Gastrocnemius medialis (tissue), 4 donors: ENCODE measurements around the gene TET3. TPM values are rescaled to one million over a fixed set of nuclear protein-coding genes. Genes with fewer than 3 reads are reported as not detected.

Source experiments
- ATAC-seq, 2 donors: fragments of 150-250 bp; one replicate each; pipeline ENCODE4 v1.9.1; 2016
- DNase-seq, 2 donors: peaks; one replicate each; pipeline ENCODE4 v3.0.0-alpha.2; 2019
- H3K27ac ChIP-seq, 4 donors: fragments of 200-600 bp; sonication (generic); 1 replicate in 1 of 4; 2 replicates in 3 of 4; pipeline ENCODE4 v1.5.1; 2016 to 2018; ENCODE audit warnings: mild to moderate bottlenecking in 2 of 4, moderate library complexity in 1 of 4
- H3K27me3 ChIP-seq, 3 donors: fragments of 200-600 bp; sonication (generic) in 2 of 3; 1 replicate in 1 of 3; 2 replicates in 2 of 3; pipeline versions ENCODE4 v1.5.1 to v1.6.0; 2016 to 2019; ENCODE audit warnings: mild to moderate bottlenecking in 1 of 3, moderate library complexity in 1 of 3
- H3K36me3 ChIP-seq, 2 donors: fragments of 200-600 bp; sonication (generic) in 1 of 2; one replicate each; pipeline ENCODE4 v1.5.1; 2017 to 2018
- H3K4me1 ChIP-seq, 2 donors: fragments of 200-600 bp; sonication (generic) in 1 of 2; one replicate each; pipeline ENCODE4 v1.5.1; 2016 to 2017; ENCODE audit warnings: mild to moderate bottlenecking in 2 of 2
- H3K4me3 ChIP-seq, 4 donors: fragments of 200-600 bp; sonication (generic) in 3 of 4; 1 replicate in 1 of 4; 2 replicates in 3 of 4; pipeline ENCODE4 v1.5.1; 2016 to 2019; ENCODE audit warnings: mild to moderate bottlenecking in 2 of 4
- H3K9me3 ChIP-seq, 3 donors: fragments of 200-600 bp; sonication (generic) in 2 of 3; 1 replicate in 1 of 3; 2 replicates in 2 of 3; pipeline ENCODE4 v1.5.1; 2016 to 2019
- POLR2A ChIP-seq, 2 donors: fragments of 450-650 bp; IDR thresholded peaks; one replicate each; pipeline ENCODE4 v1.6.1; 2017; ENCODE audit warnings: antibody characterized with exemption in 2 of 2, mild to moderate bottlenecking in 2 of 2, moderate library complexity in 2 of 2
- in situ Hi-C, 4 donors: fragments of 200-750 bp; cut with MboI; loops; one replicate each; pipeline versions ENCODE4 v1.15.0 to v1.8.0; 2017; ENCODE audit warnings: low sequenced_read_pairs in 4 of 4
- intact Hi-C: fragments of 100-400 bp; cut with DNase I; formaldehyde crosslinking; loops from one replicate; pipeline ENCODE4 v1.15.1; 2023; ENCODE audit warnings: low total_unique reads
- total RNA-seq, 4 donors: library from RNA; depleted of rRNA; stranded (reverse); fragments of >200 nt; gene quantifications; one replicate each; pipeline versions ENCODE4 v1.1.0 to v1.2.3, GENCODE V29; 2016
- TF ChIP-seq, protein P1 (sequence below), 5 experiments: fragments of 450-650 bp in 3 of 5; fragments of 200-600 bp in 2 of 5; sonication (generic) in 2 of 5; IDR thresholded peaks in 4 of 5; conservative IDR thresholded peaks in 1 of 5; 1 replicate in 4 of 5; 2 replicates in 1 of 5; pipeline ENCODE4 v1.5.1; 2016 to 2019; ENCODE audit warnings: antibody characterized with exemption in 5 of 5, mild to moderate bottlenecking in 3 of 5, moderate library complexity in 3 of 5

Gene TET3
- total RNA-seq, 4 donors from 2014 or later: 2.1 to 3.3 (median 2.9) TPM

GRCh38 chr2:74001781-74002504 lies 17.2 kb downstream of the TET3 start:
- intact Hi-C loops (loop anchor here (1.0 to 10.0 kb wide), 4 partner anchors 14 to 170 kb away; partner anchors contain the start of genes BOLA3 and DGUOK), in situ Hi-C loops (no loop called here)
- no peak for DNase-seq
- peak overlapping the region in 3 of 4 donors; percentile 14 to 61 (median 31) for H3K27ac ChIP-seq
- no peak for TF ChIP-seq POLR2A (IDR thresholded peaks at IDR 0.05)
- no peaks in the 10 kb centered on the region for H3K27me3 ChIP-seq
- no peaks in the 10 kb centered on the region for H3K36me3 ChIP-seq
- peaks cover 23 to 26% of the 10 kb centered on the region in 2 donors for H3K4me1 ChIP-seq
- H3K9me3 ChIP-seq: no peaks in the 10 kb centered on the region
- peak overlapping the region; percentile 57 to 87 (median 63) for H3K4me3 ChIP-seq
- peak; percentile 48 to 51 for ATAC-seq

DNA sequence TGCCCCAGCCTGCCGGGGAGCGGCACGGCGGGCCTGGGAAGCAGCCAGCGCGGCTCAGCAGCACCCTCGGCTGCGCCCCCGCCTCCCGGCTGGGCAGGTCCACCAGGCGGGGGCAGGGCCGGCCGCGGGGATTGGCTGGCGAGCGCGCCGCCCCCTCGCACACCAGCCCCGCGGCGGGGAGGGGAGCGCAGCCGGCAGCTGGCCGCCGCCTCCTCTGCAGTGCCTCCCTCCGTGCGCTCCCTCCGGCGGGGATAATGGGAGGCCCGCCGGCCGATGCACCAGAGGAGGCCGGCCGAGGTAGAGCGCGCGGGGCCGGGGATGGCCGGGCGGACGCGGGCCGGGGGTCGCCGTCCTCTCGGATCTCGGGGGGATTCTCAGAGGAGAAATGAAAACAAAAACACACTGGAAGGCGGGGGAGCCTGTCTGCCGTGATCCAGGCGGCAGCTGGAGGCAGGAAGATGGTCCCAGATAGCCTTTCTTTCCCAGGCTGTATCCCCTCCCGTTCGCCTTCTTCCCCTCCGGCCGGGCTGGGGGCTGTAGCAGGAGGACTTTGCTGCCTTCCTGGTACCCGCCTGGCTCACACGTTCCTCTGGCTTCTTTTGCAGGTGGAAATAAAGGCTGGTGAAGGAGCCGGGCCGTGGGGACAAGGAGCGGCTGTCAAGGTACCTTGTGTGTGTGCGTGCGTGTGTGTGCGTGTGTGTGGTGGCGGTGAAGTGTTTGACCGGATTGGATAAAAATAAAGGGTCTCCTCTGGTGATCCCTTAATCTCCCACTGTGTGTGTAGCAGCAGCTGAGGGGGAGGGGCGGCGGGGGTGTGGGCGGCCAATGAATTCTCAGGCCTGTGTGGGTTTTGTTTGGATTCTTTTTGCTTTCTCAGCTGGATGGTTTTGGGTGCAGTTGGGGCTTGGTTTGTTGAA lies 18.1 kb downstream of the TET3 start:
- H3K27me3 ChIP-seq: no peaks in the 10 kb centered on the region
- ATAC-seq: peak; percentile 82 to 90
- intact Hi-C loops: loop anchor here (1.0 to 10.0 kb wide), 4 partner anchors 14 to 170 kb away; partner anchors contain the start of genes BOLA3 and DGUOK
- no peaks in the 10 kb centered on the region for H3K9me3 ChIP-seq
- no peaks in the 10 kb centered on the region for H3K36me3 ChIP-seq
- TF ChIP-seq, protein P1, sequence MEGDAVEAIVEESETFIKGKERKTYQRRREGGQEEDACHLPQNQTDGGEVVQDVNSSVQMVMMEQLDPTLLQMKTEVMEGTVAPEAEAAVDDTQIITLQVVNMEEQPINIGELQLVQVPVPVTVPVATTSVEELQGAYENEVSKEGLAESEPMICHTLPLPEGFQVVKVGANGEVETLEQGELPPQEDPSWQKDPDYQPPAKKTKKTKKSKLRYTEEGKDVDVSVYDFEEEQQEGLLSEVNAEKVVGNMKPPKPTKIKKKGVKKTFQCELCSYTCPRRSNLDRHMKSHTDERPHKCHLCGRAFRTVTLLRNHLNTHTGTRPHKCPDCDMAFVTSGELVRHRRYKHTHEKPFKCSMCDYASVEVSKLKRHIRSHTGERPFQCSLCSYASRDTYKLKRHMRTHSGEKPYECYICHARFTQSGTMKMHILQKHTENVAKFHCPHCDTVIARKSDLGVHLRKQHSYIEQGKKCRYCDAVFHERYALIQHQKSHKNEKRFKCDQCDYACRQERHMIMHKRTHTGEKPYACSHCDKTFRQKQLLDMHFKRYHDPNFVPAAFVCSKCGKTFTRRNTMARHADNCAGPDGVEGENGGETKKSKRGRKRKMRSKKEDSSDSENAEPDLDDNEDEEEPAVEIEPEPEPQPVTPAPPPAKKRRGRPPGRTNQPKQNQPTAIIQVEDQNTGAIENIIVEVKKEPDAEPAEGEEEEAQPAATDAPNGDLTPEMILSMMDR (IDR thresholded peaks at IDR 0.05 in 4 of 5, conservative IDR thresholded peaks at IDR 0.05 in 1 of 5): peak in 1 of 5 experiments; percentile 17
- peak; percentile 71 to 72 for TF ChIP-seq POLR2A (IDR thresholded peaks at IDR 0.05)
- in situ Hi-C loops: no loop called here
- DNase-seq: peak; percentile 52 to 64
- peak overlapping the region; percentile 57 to 87 (median 63) for H3K4me3 ChIP-seq
- H3K27ac ChIP-seq: peak overlapping the region in 3 of 4 donors; percentile 61 to 68 (median 66)
- peaks cover 26 to 27% of the 10 kb centered on the region in 2 donors for H3K4me1 ChIP-seq

DNA sequence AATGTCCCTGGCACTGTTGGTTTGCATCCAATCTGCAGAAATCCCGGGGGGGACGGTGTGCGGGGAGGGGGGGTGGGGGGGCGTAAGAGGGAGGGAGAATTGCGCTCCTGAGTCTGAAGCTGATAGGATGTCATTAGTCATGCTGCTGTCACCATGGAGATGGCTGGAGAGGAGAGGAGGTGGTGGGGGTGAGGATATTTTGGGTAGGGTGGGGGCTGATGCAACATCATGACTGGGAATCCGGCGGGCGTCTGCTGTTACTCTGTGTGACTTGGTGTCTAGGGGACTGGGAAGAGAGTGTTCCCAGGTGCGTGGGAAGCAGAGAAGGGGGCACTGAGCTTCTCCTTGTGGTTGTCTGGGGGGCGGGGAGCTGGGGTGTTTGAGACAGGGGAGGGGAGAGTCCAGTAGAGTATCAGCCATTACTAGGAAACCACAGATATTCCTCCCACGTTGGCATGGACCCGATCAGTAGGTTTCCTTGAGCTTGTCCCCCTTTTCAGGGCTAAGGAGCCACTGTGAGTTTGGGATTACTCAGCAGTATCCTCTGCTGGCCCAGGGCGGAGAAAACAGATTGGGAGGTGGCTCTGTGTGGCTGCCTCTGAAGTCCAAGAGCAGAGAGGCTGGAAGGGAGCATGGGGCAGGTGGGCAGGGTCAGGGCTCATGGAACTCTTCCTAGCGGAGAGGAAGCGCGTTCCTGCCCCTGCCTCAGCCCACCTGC lies 18.9 kb downstream of the TET3 start:
- ATAC-seq (peak; percentile 25 to 37), DNase-seq (no peak)
- intact Hi-C loops: loop anchor here (2.0 to 10.0 kb wide), 3 partner anchors 77 to 171 kb away; partner anchors contain the start of genes BOLA3 and DGUOK
- Histone ChIP-seq H3K27me3 (no peaks in the 10 kb centered on the region), H3K4me3 (peak overlapping the region in 1 of 4 donors; percentile 61), H3K9me3 (no peaks in the 10 kb centered on the region), H3K4me1 (peaks cover 27 to 31% of the 10 kb centered on the region in 2 donors), H3K27ac (peak overlapping the region in 1 of 4 donors; percentile 43), H3K36me3 (no peaks in the 10 kb centered on the region)
- TF ChIP-seq, protein P1 (IDR thresholded peaks at IDR 0.05 in 4 of 5, conservative IDR thresholded peaks at IDR 0.05 in 1 of 5): no peak
- TF ChIP-seq POLR2A (IDR thresholded peaks at IDR 0.05): no peak
- in situ Hi-C loops: no loop called here

DNA sequence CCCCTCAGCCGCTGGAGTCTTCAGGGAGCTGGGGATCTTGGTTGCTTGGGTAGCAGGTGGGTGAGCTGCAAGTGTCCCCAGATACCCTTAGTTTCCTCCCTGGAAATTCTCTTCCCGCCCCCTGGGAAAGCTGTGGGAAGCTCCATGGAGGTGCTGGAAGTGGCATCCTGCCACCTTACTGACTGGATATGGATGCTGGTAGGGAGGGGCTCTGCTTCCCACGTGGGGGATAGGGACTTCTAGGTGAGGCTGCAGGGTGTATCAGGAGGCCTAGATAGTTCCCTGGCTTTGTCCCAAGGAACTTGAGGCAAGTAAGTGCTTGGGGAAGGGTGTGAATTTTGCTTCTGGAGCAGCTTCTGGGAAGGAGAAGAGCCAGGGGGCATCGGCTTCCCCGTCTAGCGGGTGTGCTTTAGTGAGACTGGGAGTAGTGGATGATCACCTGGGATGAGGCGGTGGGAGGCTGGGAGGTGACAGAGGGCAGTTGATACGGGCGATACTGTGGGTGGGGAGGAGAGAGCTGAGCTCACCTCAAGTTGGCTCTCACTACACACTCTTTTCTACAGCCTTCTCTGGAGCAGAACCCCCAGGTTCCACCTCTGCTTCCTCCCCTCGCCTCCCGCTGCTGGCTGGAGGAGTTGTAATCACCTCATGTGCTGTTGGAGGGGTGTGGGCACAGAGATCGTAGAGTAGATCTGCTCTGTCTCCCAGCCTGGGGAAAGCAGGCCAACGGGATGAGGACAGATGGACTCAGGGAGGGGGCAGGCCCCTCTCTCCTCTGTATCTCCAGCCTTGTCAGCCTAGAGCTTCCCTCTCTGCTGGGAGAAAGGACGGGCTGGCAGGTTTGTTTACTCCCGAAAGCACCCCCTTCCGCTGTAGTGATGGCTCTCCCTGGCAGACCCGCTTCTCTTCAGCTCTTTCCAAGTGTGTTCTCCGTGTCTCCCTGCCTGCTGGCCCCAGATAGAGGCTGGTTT lies 19.8 kb downstream of the TET3 start:
- ATAC-seq: no peak
- H3K36me3 ChIP-seq: no peaks in the 10 kb centered on the region
- in situ Hi-C loops: no loop called here

More for the DNA sequence above, 19.8 kb downstream of the TET3 start:
- Histone ChIP-seq H3K27ac (peak overlapping the region in 1 of 4 donors; percentile 43), H3K4me1 (peaks cover 34 to 38% of the 10 kb centered on the region in 2 donors), H3K9me3 (no peaks in the 10 kb centered on the region), H3K27me3 (no peaks in the 10 kb centered on the region), H3K4me3 (peak overlapping the region in 1 of 4 donors; percentile 61)
- no peak for DNase-seq
- intact Hi-C loops: loop anchor here (5.0 to 10.0 kb wide), 2 partner anchors 140 to 172 kb away; partner anchors contain the start of gene BOLA3
- TF ChIP-seq, protein P1 (IDR thresholded peaks at IDR 0.05 in 4 of 5, conservative IDR thresholded peaks at IDR 0.05 in 1 of 5): no peak
- TF ChIP-seq POLR2A (IDR thresholded peaks at IDR 0.05): no peak
